HEK293 (cell line): ENCODE data around the gene DRG1.

Experiments
- BCL11A ChIP-seq: fragments of 450-650 bp; formaldehyde crosslinking; IDR thresholded peaks from 2 replicates; pipeline ENCODE4 v1.5.1; 2016; ENCODE audit warnings: low read depth, missing biosample characterization, missing genetic modification characterization
- BCL6B ChIP-seq: fragments of 450-650 bp; formaldehyde crosslinking; IDR thresholded peaks from 2 replicates; pipeline ENCODE4 v1.5.1; 2017; ENCODE audit warnings: missing biosample characterization, missing genetic modification characterization
- EGR2 ChIP-seq: fragments of 450-650 bp; formaldehyde crosslinking; IDR thresholded peaks from 2 replicates; pipeline ENCODE4 v1.5.1; 2016; ENCODE audit warnings: low read depth, missing biosample characterization, missing genetic modification characterization
- HOXA7 ChIP-seq: sonication (generic); formaldehyde crosslinking; IDR thresholded peaks from 2 replicates; pipeline ENCODE4 v1.8.1; 2022; ENCODE audit warnings: missing genetic modification reagents, borderline replicate concordance
- PBX3 ChIP-seq: sonication (generic); formaldehyde crosslinking; IDR thresholded peaks from 2 replicates; pipeline ENCODE4 v1.8.1; 2022; ENCODE audit warnings: mild to moderate bottlenecking, moderate library complexity, missing genetic modification reagents
- PRDM1 ChIP-seq: fragments of 450-650 bp; formaldehyde crosslinking; IDR thresholded peaks from 2 replicates; pipeline ENCODE4; 2016; ENCODE audit warnings: missing biosample characterization, missing genetic modification characterization
- PRDM10 ChIP-seq: fragments of 450-650 bp; formaldehyde crosslinking; IDR thresholded peaks from 2 replicates; pipeline ENCODE4 v1.5.1; 2016; ENCODE audit warnings: missing biosample characterization, missing genetic modification characterization
- PRDM2 ChIP-seq: fragments of 450-650 bp; formaldehyde crosslinking; IDR thresholded peaks from 2 replicates; pipeline ENCODE4 v1.5.1; 2016; ENCODE audit warnings: missing biosample characterization, missing genetic modification characterization, borderline replicate concordance
- SP3 ChIP-seq: fragments of 450-650 bp; formaldehyde crosslinking; IDR thresholded peaks from 2 replicates; pipeline ENCODE4 v1.5.1; 2016; ENCODE audit warnings: missing biosample characterization, missing genetic modification characterization
- ZNF121 ChIP-seq: fragments of 450-650 bp; formaldehyde crosslinking; IDR thresholded peaks from 2 replicates; pipeline ENCODE4 v1.5.1; 2016; ENCODE audit warnings: missing biosample characterization, missing genetic modification characterization
- ZNF155 ChIP-seq: fragments of 450-650 bp; formaldehyde crosslinking; IDR thresholded peaks from 2 replicates; pipeline ENCODE4 v1.5.1; 2016; ENCODE audit warnings: missing biosample characterization, missing genetic modification characterization
- ZNF174 ChIP-seq: fragments of 450-650 bp; formaldehyde crosslinking; IDR thresholded peaks from 2 replicates; pipeline ENCODE4 v1.5.0; 2017; ENCODE audit warnings: missing biosample characterization, mild to moderate bottlenecking, missing genetic modification characterization
- ZNF19 ChIP-seq: fragments of 450-650 bp; formaldehyde crosslinking; IDR thresholded peaks from 2 replicates; pipeline ENCODE4; 2016; ENCODE audit warnings: missing biosample characterization, missing genetic modification characterization, low read depth
- ZNF214 ChIP-seq: fragments of 450-650 bp; formaldehyde crosslinking; IDR thresholded peaks from 2 replicates; pipeline ENCODE4 v1.5.1; 2017; ENCODE audit warnings: missing biosample characterization, mild to moderate bottlenecking, missing genetic modification characterization, borderline replicate concordance
- ZNF239 ChIP-seq: fragments of 450-650 bp; formaldehyde crosslinking; IDR thresholded peaks from 2 replicates; pipeline ENCODE4 v1.5.1; 2016; ENCODE audit warnings: missing biosample characterization, missing genetic modification characterization
- ZNF488 ChIP-seq: fragments of 450-650 bp; formaldehyde crosslinking; IDR thresholded peaks from 2 replicates; pipeline ENCODE4 v1.5.1; 2016; ENCODE audit warnings: missing biosample characterization, missing genetic modification characterization
- ZNF514 ChIP-seq: fragments of 450-650 bp; formaldehyde crosslinking; IDR thresholded peaks from 2 replicates; pipeline ENCODE4 v1.5.1; 2016; ENCODE audit warnings: missing biosample characterization, missing genetic modification characterization
- ZNF585B ChIP-seq: fragments of 450-650 bp; formaldehyde crosslinking; IDR thresholded peaks from 2 replicates; pipeline ENCODE4 v1.5.1; 2016; ENCODE audit warnings: missing biosample characterization, missing genetic modification characterization
- ZNF654 ChIP-seq: fragments of 450-650 bp; formaldehyde crosslinking; IDR thresholded peaks from 2 replicates; pipeline ENCODE4 v1.5.1; 2016; ENCODE audit warnings: low read depth, missing biosample characterization, missing genetic modification characterization
- ZNF747 ChIP-seq: fragments of 450-650 bp; formaldehyde crosslinking; IDR thresholded peaks from 2 replicates; pipeline ENCODE4 v1.5.1; 2016; ENCODE audit warnings: missing biosample characterization, missing genetic modification characterization
- ZNF776 ChIP-seq: fragments of 450-650 bp; formaldehyde crosslinking; IDR thresholded peaks from 2 replicates; pipeline ENCODE4 v1.5.0; 2017; ENCODE audit warnings: missing biosample characterization, missing genetic modification characterization, borderline replicate concordance
- ZNF785 ChIP-seq: fragments of 450-650 bp; formaldehyde crosslinking; IDR thresholded peaks from 2 replicates; pipeline ENCODE4 v1.5.1; 2016; ENCODE audit warnings: missing biosample characterization, missing genetic modification characterization
- ZNF791 ChIP-seq: fragments of 450-650 bp; formaldehyde crosslinking; IDR thresholded peaks from 2 replicates; pipeline ENCODE4 v1.5.1; 2016; ENCODE audit warnings: missing biosample characterization, missing genetic modification characterization
- ZNF792 ChIP-seq: fragments of 450-650 bp; formaldehyde crosslinking; IDR thresholded peaks from 2 replicates; pipeline ENCODE4 v1.5.1; 2016; ENCODE audit warnings: missing biosample characterization, missing genetic modification characterization
- ZNF830 ChIP-seq: fragments of 450-650 bp; IDR thresholded peaks from 2 replicates; pipeline ENCODE4 v1.5.0; 2018; ENCODE audit warnings: missing biosample characterization, missing genetic modification characterization, low read depth, mild to moderate bottlenecking, moderate library complexity
- ZSCAN23 ChIP-seq: fragments of 450-650 bp; formaldehyde crosslinking; IDR thresholded peaks from 2 replicates; pipeline ENCODE4 v1.5.1; 2016; ENCODE audit warnings: missing biosample characterization, missing genetic modification characterization
- ZXDB ChIP-seq: fragments of 450-650 bp; formaldehyde crosslinking; IDR thresholded peaks from 2 replicates; pipeline ENCODE4 v1.5.1; 2016; ENCODE audit warnings: missing biosample characterization, missing genetic modification characterization

The DRG1 gene

GRCh38 chr22:31399211-31400022, at the start of gene DRG1 (continued):
- TF ChIP-seq PRDM2 (tag by site-specific recombination) (no peak), ZNF514 (tag by site-specific recombination) (no peak), ZNF785 (0 out of 2 replicates have a peak, but pooled peaks have one; percentile 18), PRDM10 (peak; percentile 67), ZNF214 (tag by site-specific recombination) (no peak), ZNF155 (tag by site-specific recombination) (no peak), ZNF239 (no peak), ZNF747 (tag by site-specific recombination) (no peak), HOXA7 (CRISPR knock-in tag) (no peak), ZNF830 (tag by site-specific recombination) (no peak), ZNF121 (tag by site-specific recombination) (no peak; the same call in 1 of the 2 replicates), BCL11A (tag by site-specific recombination) (no peak), ZNF174 (tag by site-specific recombination) (no peak), ZNF488 (tag by site-specific recombination) (no peak), ZNF19 (tag by site-specific recombination) (no peak), ZNF776 (tag by site-specific recombination) (no peak), ZNF792 (tag by site-specific recombination) (no peak), ZNF791 (tag by site-specific recombination) (no peak), PBX3 (CRISPR knock-in tag) (peak; percentile 68; the same call in 1 of the 2 replicates), PRDM1 (tag by site-specific recombination) (no peak), SP3 (peak; percentile 87), ZNF654 (tag by site-specific recombination) (no peak), ZNF585B (tag by site-specific recombination) (0 out of 2 replicates have a peak, but pooled peaks have one; percentile 14), ZSCAN23 (peak; percentile 42; the same call in 1 of the 2 replicates), EGR2 (tag by site-specific recombination) (peak; percentile 78), ZXDB (tag by site-specific recombination) (peak; percentile 96), BCL6B (tag by site-specific recombination) (no peak)
